Loucy (cell line): ENCODE results near the gene LRRC1.

ENCODE experiments used
- CTCF ChIP-seq: fragments of 200-600 bp; sonication (generic); conservative IDR thresholded peaks from 2 replicates; pipeline ENCODE4 v1.5.1; 2014; ENCODE audit warnings: mild to moderate bottlenecking, antibody characterized with exemption, low read length
- EZH2phosphoT487 ChIP-seq: fragments of 200-600 bp; IDR thresholded peaks from 2 replicates; pipeline ENCODE4 v1.6.1; 2018; ENCODE audit warnings: antibody characterized with exemption, mild to moderate bottlenecking, moderate library complexity, borderline replicate concordance

- TF ChIP-seq CTCF (no peak), EZH2phosphoT487 (no peak)
Measured at GRCh38 chr6:53929041-53929820, 134.4 kb downstream of the LRRC1 start.
